Measurements from ENCODE around the gene PRSS1. TPM values are rescaled to one million over a fixed set of nuclear protein-coding genes. Genes with fewer than 3 reads are reported as not detected.

The PRSS1 gene
- total RNA-seq, 1 donor from 2014 or later = not detected

- no peaks in the 10 kb centered on the region for H3K36me3 Mint-ChIP-seq
- no peaks in the 10 kb centered on the region for H3K9me3 Mint-ChIP-seq
- H3K27ac Mint-ChIP-seq = no peak overlapping the region
- peaks cover 90% of the 10 kb centered on the region for H3K27me3 Mint-ChIP-seq (ENCODE audit: low read depth)
- H3K4me3 Mint-ChIP-seq = peak overlapping the region; percentile 57
- peak in 1 of 2 experiments; percentile 48 for DNase-seq (ENCODE audit: low spot score in 2 of 2, unreplicated experiment in 2 of 2)
- peaks cover 14% of the 10 kb centered on the region for H3K4me1 Mint-ChIP-seq
- TF ChIP-seq CTCF (IDR thresholded peaks at IDR 0.05; ENCODE audit: unreplicated experiment) = no peak
Observed at GRCh38 chr7:142796501-142797390, 47.5 kb downstream of the PRSS1 start.

- no peak for TF ChIP-seq CTCF (IDR thresholded peaks at IDR 0.05; ENCODE audit: unreplicated experiment)
Observed at GRCh38 chr7:142797391-142798377, 48.4 kb downstream of the PRSS1 start.

GRCh38 chr7:142798451-142799436, 49.5 kb downstream of the PRSS1 start:
- no peak for TF ChIP-seq CTCF (IDR thresholded peaks at IDR 0.05; ENCODE audit: unreplicated experiment)
- H3K36me3 Mint-ChIP-seq = no peaks in the 10 kb centered on the region
- no peak overlapping the region for H3K4me3 Mint-ChIP-seq
- no peaks in the 10 kb centered on the region for H3K9me3 Mint-ChIP-seq
- peaks cover 14% of the 10 kb centered on the region for H3K4me1 Mint-ChIP-seq
- no peak overlapping the region for H3K27ac Mint-ChIP-seq
- peaks cover 89% of the 10 kb centered on the region for H3K27me3 Mint-ChIP-seq (ENCODE audit: low read depth)
- no peak for DNase-seq (ENCODE audit: low spot score in 2 of 2, unreplicated experiment in 2 of 2)

More at GRCh38 chr7:142797391-142798377, 48.4 kb downstream of the PRSS1 start:
- no peak for DNase-seq (ENCODE audit: low spot score in 2 of 2, unreplicated experiment in 2 of 2)
- H3K27me3 Mint-ChIP-seq (ENCODE audit: low read depth) = peaks cover 93% of the 10 kb centered on the region
- H3K4me3 Mint-ChIP-seq = peak overlapping the region; percentile 57
- H3K27ac Mint-ChIP-seq = no peak overlapping the region
- no peaks in the 10 kb centered on the region for H3K9me3 Mint-ChIP-seq
- no peaks in the 10 kb centered on the region for H3K36me3 Mint-ChIP-seq
- peaks cover 14% of the 10 kb centered on the region for H3K4me1 Mint-ChIP-seq

GRCh38 chr7:142799437-142799835, 50.2 kb downstream of the PRSS1 start:
- peaks cover 14% of the 10 kb centered on the region for H3K4me1 Mint-ChIP-seq
- no peak for TF ChIP-seq CTCF (IDR thresholded peaks at IDR 0.05; ENCODE audit: unreplicated experiment)

GRCh38 chr7:142800088-142800487, 50.8 kb downstream of the PRSS1 start:
- Mint-ChIP-seq H3K4me3 (no peak overlapping the region), H3K27ac (no peak overlapping the region), H3K36me3 (no peaks in the 10 kb centered on the region), H3K9me3 (no peaks in the 10 kb centered on the region), H3K4me1 (peaks cover 14% of the 10 kb centered on the region), H3K27me3 (ENCODE audit: low read depth) (peaks cover 79% of the 10 kb centered on the region)
- no peak for TF ChIP-seq CTCF (IDR thresholded peaks at IDR 0.05; ENCODE audit: unreplicated experiment)
- DNase-seq (ENCODE audit: low spot score in 2 of 2, unreplicated experiment in 2 of 2) = no peak

More at GRCh38 chr7:142799437-142799835, 50.2 kb downstream of the PRSS1 start:
- Mint-ChIP-seq H3K27ac (no peak overlapping the region), H3K9me3 (no peaks in the 10 kb centered on the region), H3K36me3 (no peaks in the 10 kb centered on the region), H3K4me3 (no peak overlapping the region), H3K27me3 (ENCODE audit: low read depth) (peaks cover 82% of the 10 kb centered on the region)
- no peak for DNase-seq (ENCODE audit: low spot score in 2 of 2, unreplicated experiment in 2 of 2)
